Fibroblast of skin of abdomen (primary cell): ENCODE data around the gene ADISSP. TPM values are rescaled to one million over a fixed set of nuclear protein-coding genes. Genes with fewer than 3 reads are reported as not detected.

ENCODE experiments used
- DNase-seq: peaks from one replicate; pipeline ENCODE4 v3.0.0-alpha.2; 2013
- polyA plus RNA-seq, 2 experiments: library from polyadenylated mRNA; unstranded; fragments of 120-200 nt; gene quantifications; one replicate each; pipeline ENCODE4 v1.2.1, GENCODE V29; 2013; ENCODE audit not compliant: insufficient read length in 2 of 2

Gene ADISSP
- 62.6 TPM for polyA plus RNA-seq (2013, experiment 1 of 2; ENCODE audit: insufficient read length)
- polyA plus RNA-seq (2013, experiment 2 of 2; ENCODE audit: insufficient read length) = 64.6 TPM

DNA sequence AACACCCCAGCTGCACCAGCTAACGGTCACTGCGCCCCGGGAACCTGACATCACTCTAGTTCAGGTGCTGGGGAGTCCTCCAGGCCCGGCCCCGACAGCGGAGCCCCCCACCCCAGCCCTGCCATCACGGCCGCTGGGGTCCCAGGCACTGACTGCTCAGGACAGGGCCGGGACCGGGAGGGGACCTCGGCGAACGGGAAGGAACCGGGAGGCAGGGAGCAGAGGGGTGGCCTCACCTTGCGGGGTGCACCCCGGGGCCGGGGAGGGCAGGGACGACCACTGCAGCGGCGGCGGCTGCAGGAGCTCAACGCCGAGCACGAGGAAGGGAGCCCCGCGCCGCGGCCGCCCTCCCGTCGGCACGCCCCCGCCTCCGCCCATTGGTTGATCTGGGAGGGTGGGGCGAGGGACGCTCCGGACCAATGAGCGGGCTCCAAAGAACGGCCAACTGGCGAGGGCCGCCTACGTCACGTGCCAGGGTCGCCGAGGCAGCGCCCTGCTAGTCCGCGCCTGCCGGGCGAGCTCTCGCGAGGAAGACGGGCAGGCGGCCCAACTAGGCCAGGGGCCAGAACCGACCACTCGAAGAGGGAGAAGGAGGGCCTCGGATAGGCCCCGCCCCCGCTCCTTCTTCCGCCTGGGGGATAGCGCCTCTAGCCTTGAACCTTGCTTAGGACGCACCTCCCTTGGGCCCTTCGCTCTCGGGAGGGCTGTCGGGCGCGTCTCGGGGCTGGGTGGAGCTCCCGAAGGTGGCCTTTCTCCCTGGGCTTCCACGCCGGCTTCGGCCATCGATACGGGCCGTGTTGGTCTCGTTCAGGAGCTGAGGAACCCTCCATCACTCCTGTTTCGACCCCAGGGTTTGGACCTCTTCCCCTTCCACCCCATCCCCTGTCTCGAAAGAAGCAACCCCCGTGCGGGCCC is at the start of gene ADISSP:
TSS of gene ADISSP (minus strand) at position 327 of the 915 bp plus-strand sequence. CDS start 7,653 bp downstream, outside the sequence.
- DNase-seq = peak; percentile 99

DNA sequence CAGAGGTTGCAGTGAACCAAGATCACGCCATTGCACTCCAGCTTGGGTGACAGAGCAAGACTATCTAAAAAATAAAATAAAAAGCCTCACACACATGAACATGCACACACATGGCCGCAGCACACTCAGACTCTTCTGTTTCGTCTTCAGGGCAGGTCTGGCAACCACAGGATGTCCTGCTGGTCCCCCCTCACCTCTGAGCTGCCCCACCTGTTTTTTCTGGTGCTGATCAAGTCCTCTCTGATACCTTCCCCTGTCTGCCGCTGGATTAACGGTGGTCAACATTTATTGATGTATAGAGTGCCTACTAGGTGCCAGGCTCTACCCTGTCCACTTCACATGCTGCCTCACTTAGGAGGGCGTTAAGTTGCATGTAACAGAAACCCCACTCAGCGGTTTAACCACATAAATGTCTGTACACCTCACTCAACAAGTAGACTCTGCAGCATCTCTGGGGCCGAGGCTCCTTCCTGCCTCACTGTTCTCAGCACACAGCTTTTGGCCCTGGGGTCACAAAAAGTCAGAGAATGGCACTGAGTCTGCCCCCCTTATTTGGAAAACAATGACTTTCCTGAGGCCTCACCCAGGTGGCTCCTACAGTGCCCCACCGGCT is 48.3 kb upstream of the ADISSP start:
- DNase-seq = no peak

DNA sequence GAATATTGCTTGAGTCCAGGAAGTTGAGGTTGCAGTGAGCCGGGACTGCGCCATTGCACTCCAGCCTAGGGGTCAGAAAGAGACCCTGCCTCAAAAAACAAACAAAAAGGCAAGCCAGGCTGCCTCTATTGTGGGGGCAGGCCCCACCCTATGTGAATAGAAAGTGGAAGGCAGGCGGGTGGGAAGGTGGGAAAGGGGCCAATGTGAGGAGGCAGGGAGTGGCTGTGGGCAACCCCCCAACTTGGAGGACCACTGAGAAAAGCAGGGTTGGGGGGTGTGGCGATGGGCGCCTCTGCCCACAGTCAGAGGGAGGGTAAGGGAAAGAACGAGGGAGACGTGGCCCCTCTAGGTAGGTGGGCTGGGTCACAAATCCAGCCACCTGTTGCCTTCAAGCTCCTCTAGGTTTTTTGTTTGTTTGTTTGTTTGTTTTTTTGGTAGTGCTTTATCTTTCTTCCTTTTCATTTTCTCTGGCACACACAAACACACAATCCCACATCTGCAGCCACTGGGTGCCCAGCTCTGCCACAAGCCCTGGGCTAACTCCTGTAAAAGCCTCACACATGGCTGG is 47.5 kb upstream of the ADISSP start:
- DNase-seq = no peak

DNA sequence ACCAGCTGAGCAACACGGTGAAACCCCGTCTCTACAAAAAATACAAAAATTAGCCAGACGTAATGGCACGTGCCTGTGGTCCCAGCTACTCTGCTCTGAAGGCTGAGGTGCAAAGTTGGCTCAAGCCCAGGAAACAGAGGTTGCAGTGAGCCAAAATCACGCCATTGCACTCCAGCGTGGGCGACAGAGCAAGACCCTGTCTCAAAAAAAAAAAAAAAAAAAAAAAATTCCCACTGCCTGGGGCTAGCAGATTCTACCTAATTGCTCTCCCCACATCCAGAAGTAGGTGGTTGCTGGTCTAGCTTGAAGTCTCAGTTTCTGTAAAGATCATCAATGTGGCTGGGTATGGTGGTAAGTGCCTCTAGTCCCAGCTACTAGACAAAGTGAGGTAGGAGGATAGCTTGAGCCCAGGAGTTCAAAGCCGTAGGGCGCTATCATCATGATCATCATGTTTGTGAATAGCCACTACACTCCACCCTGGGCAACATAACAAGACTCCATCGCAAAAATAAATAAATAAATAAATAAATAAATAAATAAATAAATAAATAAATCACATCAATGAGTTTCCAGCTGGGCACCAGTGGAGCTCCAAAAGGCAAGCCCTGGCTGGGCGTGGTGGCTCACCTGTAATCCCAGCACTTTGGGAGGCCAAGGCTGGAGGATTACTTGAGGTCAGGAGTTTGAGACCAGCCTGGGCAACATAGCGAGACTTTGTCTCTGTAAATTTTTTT is 46.5 kb upstream of the ADISSP start:
- DNase-seq = no peak

DNA sequence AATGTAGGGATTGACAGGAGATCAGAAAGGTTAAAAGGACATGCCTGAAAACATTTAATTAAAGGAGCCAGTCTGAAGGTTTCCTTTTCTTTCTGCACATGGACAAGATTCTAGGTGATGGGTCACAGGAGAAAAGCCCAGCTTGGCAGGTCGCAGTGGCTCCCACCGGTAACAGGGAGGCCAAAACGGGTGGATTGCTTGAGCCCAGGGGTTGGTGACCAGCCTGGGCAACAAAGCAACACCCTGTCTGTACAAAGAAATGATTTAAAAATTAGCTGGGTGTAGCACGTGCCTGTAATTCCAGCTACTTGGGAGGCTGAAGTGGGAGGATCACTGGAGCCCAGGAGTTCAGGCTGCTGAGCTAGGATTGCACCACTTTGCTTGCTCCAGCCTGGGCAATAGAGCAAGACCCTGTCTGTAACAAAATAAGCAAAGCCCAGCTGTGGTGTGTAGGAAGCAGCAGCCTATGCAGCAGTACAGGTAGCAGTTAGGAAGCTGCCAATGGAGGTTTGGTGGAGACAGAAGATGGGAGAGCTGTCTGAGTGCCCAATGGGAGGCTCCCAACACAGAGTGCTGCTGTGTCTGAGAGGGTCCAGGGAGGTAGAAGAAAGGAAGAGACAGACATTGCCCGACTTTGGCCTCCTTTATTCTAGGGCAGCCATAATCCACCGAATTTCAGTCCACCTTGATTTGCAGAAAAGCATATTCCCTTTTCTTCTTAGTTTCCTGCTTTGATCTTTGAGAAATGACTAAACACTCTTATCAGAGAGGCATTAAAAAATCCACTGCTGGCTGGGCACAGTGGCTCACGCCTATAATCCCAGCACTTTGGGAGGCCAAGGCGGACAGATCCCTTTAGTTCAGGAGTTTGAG is 45.7 kb upstream of the ADISSP start:
- DNase-seq = no peak

DNA sequence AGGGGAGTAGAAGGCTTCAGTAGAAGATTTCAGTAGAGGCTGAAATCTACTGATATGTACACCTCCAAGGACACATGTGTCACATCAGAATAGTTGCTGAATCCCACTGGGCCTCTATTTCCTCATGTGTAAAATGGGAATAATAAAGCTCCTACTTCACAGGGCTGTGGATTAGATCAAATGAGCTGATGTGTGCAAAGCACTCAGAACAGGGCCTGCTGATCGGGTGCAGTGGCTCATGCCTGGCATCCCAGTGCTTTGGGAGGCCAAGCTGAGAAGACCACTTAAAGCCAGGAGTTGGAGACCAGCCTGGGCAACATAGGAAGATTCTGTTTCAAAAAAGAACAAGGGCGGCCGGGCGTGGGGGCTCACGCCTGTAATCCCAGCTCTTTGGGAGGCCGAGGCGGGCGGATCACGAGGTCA is 44.7 kb upstream of the ADISSP start:
- no peak for DNase-seq

DNA sequence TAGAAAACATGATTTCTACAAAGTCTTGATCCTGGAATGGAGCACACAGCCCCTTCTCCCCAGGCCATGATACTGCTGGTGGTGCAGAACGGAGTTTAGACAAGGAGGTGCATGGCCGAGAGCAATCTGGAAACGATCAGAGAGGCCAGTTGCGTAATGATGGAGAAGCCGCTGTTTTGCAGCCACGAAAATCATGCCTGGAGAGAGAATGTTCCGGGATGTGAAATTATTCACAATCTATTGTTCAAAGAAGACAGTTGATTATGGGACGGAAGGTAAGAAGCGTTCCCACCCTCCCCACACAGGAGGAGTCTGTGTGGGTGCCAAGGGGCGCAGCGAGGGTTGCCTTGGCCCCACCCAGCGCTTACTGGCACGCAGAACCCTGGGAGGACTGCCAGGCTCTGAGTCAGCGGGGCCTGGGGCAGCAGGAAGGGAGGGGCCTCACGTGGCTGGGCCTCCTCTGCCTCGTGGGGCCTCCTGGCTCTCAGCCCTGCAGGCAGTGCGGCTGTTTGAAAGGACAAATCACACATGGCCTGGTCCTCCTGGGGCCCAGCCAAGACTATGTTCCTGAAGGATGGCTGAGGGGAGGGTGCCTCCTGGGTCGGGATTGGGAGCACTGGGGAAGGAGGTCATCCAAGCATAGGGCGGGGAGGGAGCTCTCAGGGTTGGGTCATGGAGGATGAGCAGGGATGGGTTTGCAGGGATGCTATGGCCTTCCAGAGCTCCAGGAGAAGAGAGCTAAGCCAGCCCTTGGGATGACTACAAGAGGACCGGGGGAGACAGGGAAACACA is 44.1 kb upstream of the ADISSP start:
- DNase-seq = peak; percentile 99

DNA sequence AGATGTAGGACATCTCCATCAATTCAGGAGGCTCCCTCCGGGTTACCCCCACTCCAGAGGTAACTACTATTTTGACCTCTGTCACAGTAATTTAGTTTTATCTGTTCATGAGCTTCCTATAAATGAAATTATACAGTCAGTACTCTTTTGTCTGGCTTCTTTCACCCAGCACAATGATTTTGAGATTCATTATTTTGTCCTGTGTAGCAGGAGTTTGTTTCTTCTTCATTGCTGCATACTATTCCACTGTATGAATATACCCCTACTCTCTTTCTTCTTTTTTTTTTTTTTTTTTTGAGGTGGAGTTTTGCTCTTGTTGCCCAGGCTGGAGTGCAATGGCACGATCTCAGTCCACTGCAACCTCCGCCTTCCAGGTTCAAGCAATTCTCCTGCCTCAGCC is 41.0 kb upstream of the ADISSP start:
- no peak for DNase-seq

DNA sequence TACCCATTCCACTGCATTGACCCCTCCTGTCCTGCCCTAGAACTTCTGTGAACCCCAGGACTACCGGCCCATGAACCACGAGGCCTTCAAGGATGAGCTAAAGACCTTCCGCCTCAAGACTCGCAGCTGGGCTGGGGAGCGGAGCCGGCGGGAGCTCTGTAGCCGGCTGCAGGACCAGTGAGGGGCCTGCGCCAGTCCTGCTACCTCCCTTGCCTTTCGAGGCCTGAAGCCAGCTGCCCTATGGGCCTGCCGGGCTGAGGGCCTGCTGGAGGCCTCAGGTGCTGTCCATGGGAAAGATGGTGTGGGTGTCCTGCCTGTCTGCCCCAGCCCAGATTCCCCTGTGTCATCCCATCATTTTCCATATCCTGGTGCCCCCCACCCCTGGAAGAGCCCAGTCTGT is 37.2 kb upstream of the ADISSP start:
- DNase-seq = no peak

DNA sequence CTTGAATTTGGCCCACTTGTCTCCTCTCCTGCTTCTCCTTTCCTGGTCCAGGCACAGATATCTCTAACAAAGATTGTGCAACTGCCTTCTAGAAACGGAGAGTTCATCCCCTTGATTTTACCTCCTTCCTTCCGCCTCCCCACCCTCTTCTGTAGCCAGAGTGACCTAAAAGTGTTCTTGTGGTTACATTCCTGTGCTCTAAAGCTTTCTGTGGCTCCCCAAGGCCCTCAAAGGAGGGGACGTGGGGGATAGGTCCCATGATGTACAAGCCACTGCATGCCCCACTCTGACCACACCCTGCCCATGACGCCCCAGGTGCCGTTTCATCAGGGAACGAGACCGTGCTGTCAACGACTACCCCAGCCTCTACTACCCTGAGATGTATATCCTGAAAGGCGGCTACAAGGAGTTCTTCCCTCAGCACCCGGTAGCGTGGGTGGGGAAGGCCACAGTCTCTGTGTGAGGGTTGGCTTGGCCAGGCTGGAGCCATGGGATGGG is 36.8 kb upstream of the ADISSP start:
- no peak for DNase-seq

DNA sequence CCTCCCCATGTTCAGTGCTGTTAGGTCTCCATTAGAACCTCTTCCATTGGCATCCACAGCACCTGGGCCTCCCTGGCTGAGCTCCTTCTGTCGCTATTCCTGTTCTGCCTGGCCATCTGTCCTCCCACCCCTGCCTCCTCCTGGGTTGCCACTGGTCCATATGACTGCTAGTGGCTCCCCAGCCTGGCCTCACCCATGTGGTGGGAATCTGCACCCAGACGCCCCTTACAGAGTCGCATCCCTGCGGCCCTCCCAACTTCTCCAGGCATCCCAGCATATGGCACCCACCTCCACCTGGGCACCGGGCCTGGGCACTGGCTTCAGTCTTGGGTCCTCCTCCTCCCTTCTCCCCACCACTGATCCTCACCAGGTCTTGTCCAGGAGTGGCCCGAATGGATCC is 36.3 kb upstream of the ADISSP start:
- DNase-seq = no peak

DNA sequence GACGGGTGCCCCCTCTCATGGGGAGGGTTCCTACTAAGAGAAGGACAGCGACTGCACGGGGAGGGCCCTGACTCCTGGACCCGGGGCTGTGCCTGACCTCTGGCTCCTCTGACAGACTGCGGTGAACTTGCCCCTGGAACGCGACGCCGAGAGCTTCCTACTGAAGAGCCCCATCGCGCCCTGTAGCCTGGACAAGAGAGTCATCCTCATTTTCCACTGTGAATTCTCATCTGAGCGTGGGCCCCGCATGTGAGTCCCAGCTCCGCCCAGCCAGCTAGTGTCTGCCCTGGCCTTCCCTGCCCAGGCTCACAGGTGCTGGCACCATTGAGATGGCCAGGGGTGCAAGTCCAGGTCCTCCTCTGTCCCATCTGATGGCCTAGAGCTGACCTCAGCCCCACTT is 35.7 kb upstream of the ADISSP start:
- DNase-seq = no peak

DNA sequence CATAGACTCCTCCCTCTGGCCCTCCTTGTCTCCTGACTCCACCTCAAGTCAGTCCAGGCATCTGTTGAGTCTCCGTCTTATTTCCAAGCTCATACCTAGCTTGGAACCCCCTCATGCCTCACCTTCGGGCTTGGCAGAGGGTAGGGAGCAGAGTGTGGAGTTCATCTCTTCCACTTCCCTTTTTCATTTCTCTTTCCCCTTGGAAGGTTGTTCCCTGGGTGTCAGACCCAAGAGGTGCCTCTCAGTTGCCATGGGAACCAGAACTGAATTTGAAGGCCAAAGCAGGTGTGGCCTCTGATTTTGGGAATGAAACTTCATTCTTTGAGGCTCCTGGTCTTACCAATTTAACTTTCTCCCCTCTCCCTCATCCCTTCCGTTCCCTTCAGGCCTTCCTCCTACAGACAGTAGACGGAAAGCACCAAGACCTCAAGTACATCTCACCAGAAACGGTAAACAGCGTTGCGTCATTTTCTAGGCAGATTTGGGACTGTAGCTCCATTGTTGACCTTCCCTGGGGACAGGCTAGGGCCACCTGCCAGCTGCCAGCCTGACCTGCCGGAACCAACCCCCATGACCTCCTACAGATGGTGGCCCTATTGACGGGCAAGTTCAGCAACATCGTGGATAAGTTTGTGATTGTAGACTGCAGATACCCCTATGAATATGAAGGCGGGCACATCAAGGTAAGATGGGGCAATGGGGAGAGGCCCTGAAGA is 35.1 kb upstream of the ADISSP start:
- no peak for DNase-seq

DNA sequence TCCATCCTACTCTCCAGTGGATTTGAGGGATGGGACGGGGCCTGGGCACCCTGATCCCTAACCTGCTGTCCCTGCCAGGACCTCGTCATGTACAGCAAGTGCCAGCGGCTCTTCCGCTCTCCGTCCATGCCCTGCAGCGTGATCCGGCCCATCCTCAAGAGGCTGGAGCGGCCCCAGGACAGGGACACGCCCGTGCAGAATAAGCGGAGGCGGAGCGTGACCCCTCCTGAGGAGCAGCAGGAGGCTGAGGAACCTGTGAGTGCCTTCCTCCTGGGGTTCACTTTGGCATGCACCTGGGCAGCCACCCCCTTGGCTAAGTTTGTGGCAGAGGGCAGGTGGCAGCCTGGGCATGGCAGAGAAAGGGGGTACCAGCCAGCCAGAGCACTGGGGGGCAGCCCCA is 34.3 kb upstream of the ADISSP start:
- no peak for DNase-seq

DNA sequence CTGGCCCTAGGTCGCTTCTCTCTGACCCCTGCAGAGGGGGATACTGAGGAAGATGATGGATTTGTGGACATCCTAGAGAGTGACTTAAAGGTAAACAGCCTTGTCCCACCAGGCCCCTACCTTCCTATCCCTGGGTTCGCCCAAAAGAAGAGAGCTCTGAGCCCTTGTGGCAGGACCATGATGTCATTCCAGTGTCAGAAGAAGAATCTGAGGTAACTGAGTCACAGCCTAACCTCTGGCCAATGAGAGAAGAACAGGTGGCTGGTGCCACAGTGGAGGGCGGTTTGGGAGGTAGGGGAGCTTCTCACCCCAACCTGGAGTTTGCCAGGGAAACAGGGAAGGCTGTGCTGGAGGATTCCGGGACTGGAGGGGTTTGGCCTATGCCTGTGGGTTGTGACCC is 33.7 kb upstream of the ADISSP start:
- no peak for DNase-seq

DNA sequence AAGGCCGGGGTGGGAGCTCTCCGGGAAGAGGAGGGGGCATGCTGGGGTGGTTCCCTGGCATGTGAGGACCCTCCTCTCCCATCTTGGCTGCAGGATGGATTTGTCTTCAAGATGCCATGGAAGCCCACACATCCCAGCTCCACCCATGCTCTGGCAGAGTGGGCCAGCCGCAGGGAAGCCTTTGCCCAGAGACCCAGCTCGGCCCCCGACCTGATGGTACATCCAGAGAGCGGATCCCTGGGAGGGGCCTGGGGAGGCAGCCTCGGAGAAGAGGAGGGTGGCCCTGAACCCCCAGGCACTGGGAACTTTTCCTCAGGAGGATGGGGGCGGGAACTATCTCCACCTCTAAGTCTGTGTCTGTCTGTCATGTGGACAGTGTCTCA is 33.3 kb upstream of the ADISSP start:
- DNase-seq = no peak

DNA sequence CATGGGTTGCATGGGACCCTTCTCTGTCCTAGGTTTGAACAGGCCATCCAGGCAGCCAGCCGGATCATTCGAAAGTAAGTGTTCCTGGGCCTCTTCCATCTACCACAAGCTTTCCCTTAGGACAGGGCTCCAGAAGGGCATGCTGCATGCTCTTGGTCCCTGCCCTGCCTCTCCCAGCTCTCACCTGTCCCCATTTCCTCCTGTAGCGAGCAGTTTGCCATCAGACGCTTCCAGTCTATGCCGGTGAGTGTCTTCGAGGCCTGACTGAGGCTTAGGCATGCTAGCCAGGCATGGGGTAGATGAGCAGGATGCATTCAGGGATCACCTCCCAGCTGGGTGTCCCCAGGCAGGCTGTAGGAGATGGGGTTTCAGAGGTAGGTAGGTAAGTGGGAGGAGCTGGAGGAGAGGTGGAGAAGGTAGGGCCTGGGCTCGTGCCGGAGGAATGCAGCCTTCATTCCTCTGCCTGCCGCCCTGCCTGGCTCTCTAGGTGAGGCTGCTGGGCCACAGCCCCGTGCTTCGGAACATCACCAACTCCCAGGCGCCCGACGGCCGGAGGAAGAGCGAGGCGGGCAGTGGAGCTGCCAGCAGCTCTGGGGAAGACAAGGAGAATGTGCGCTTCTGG is 32.8 kb upstream of the ADISSP start:
- DNase-seq = no peak

DNA sequence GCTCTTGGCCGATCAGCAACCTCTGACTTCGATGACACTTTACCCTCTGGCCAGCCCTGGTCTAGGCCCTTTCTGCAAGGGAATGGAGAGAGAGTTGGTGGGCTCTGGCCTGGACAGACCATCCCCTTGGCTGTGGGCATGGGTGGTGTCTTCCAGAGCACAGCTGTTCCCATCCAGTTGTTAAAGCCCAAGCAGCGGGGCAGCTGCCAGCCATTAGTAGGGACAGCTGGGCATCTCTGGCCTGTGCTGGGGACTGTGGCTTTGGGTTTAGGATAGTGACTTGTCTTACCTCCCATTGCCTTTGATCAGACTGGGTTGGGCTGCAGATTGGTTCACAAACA is 31.3 kb upstream of the ADISSP start:
- no peak for DNase-seq

DNA sequence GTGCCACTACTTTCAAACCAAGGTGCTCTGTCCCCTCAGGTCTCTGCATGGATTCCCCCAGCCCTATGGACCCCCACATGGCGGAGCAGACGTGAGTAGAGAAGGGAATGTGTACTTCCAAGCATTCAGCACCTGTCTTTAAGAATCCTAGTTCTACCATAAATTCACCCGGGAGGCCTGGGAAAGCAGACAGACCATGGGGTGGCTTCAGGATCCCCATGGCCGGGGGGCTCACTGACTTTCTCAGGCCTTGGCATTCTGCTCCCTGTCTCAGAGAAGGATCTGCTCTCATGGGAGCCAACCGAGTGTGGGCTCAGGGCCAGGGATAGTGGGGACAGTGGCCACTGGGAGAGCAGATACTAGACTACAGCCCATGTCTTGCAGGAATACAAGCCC is 30.8 kb upstream of the ADISSP start:
- no peak for DNase-seq
